Panc1 (cell line): ENCODE data around the gene FEZF2. TPM values are rescaled to one million over a fixed set of nuclear protein-coding genes. Genes with fewer than 3 reads are reported as not detected.

Experiments used
- ATAC-seq: fragments of 200-7000 bp; cut with Tn5 transposase; 2 replicates; pipeline ENCODE4 v1.9.1; 2020; ENCODE audit warnings: mild to moderate bottlenecking, moderate library complexity
- BruUV-seq: library from RNA; stranded (reverse); fragments of 400-500 nt; replicated peaks from 2 replicates; lab custom pipeline; 2021; lab: Mats Ljungman, UMichigan
- CTCF ChIA-PET: fragments of 300-600 bp; sonication (Branson Sonifier 250); formaldehyde crosslinking; loops from one replicate; lab custom pipeline; 2022; ENCODE audit warnings: antibody characterized with exemption; lab: Charles Lee
- POLR2A ChIA-PET: fragments of 300-600 bp; sonication (Branson Sonifier 250); formaldehyde crosslinking; loops from one replicate; lab custom pipeline; 2022; ENCODE audit warnings: antibody characterized with exemption; lab: Charles Lee
- DNase-seq: peaks from one replicate; pipeline ENCODE4 v3.0.0-alpha.2; 2010; ENCODE audit warnings: low read depth, low spot score
- H3K27ac ChIP-seq: 2 replicates; pipeline ENCODE4 v1.5.1; 2011; ENCODE audit warnings: mild to moderate bottlenecking, low read length, inconsistent platforms
- H3K27me3 ChIP-seq: fragments of 200-500 bp; sonication (Bioruptor generic); 2 replicates; pipeline ENCODE4 v1.6.0; 2014; ENCODE audit warnings: low read length, inconsistent platforms; ENCODE audit not compliant: control insufficient read depth, insufficient read depth
- H3K36me3 ChIP-seq: fragments of 200-500 bp; sonication (Bioruptor generic); 2 replicates; pipeline ENCODE4 v1.5.1; 2014; ENCODE audit warnings: inconsistent platforms, mild to moderate bottlenecking, low read length, moderate library complexity; ENCODE audit not compliant: control insufficient read depth, insufficient read depth
- H3K4me1 ChIP-seq: 2 replicates; pipeline ENCODE4 v1.5.1; 2011; ENCODE audit warnings: inconsistent platforms, mild to moderate bottlenecking, low read length, moderate library complexity; ENCODE audit not compliant: control insufficient read depth, insufficient read depth
- H3K4me3 ChIP-seq, 2 experiments: 2 replicates each; pipeline ENCODE4 v1.5.1; 2011 to 2012; ENCODE audit warnings: low read depth in 2 of 2, low read length in 2 of 2, mild to moderate bottlenecking in 2 of 2, inconsistent platforms in 1 of 2, moderate library complexity in 1 of 2
- H3K9me3 ChIP-seq: fragments of 200-500 bp; sonication (Bioruptor generic); 2 replicates; pipeline ENCODE4 v1.5.1; 2014; ENCODE audit warnings: low read depth, mild to moderate bottlenecking, inconsistent platforms, low read length, moderate library complexity; ENCODE audit not compliant: control insufficient read depth, insufficient read depth
- POLR2AphosphoS5 ChIP-seq: IDR thresholded peaks from 2 replicates; pipeline ENCODE4 v1.6.1; 2012; ENCODE audit warnings: mild to moderate bottlenecking, low read depth, low read length, moderate library complexity
- SIN3A ChIP-seq: IDR thresholded peaks from 2 replicates; pipeline ENCODE4 v1.6.1; 2012; ENCODE audit warnings: low read depth, mild to moderate bottlenecking, low read length, moderate library complexity, borderline replicate concordance; ENCODE audit not compliant: insufficient read depth
- TCF7L2 ChIP-seq: IDR thresholded peaks from 2 replicates; pipeline ENCODE4 v1.6.1; 2011; ENCODE audit warnings: mild to moderate bottlenecking, low read depth, low read length, inconsistent platforms
- in situ Hi-C: cut with HindIII; loops from 2 replicates; pipeline ENCODE4 v1.10.0; 2016; ENCODE audit warnings: low sequenced_read_pairs, low pct_unique_long_range_greater_than_20kb
- intact Hi-C: fragments of 100-400 bp; cut with micrococcal nuclease; formaldehyde crosslinking; loops from one replicate; pipeline ENCODE4 v1.10.0; 2022; ENCODE audit not compliant: unreplicated experiment
- total RNA-seq: library from RNA; stranded (reverse); gene quantifications from one replicate; pipeline ENCODE4 v1.2.1, GENCODE V29; 2021; ENCODE audit not compliant: unreplicated experiment
- TF ChIP-seq, protein P1 (sequence below): fragments of 450-650 bp; IDR thresholded peaks from 2 replicates; pipeline ENCODE4 v1.5.1; 2017; ENCODE audit warnings: mild to moderate bottlenecking
- TF ChIP-seq, protein P2 (sequence below), 2 experiments: IDR thresholded peaks; 2 replicates each; pipeline ENCODE4 v1.6.1; 2011 to 2012; ENCODE audit warnings: low read depth in 2 of 2, control low read depth in 1 of 2, low read length in 1 of 2, mild to moderate bottlenecking in 1 of 2, moderate library complexity in 1 of 2; ENCODE audit not compliant: insufficient read depth in 1 of 2

FEZF2 gene
- total RNA-seq, 1 experiment from 2014 or later: not detected

DNA sequence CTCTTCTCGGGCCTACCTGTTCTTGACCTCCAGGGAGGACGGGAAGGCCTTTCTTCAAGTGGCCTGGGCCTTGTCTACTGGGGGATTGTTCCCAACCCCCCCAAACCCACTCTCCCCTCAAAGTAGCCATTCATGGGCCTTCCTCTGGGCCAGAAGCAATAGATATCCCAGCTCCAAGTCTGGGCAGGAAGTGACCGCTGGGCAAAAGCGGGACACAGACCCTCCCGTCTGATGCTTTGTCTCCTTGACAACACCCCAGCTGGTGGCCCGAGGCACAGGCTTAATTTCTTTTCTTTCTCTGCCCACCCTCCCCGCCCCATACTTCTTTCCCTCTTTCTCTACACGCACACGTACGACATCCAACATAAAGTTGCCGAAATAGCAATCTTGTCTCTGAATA, 41.4 kb upstream of the FEZF2 start:
- no TSS peak for BruUV-seq
- Histone ChIP-seq H3K4me3 (no peak overlapping the region), H3K36me3 (no peaks in the 10 kb centered on the region), H3K27ac (no peak overlapping the region), H3K4me1 (no peaks in the 10 kb centered on the region), H3K27me3 (no peaks in the 10 kb centered on the region; the same call in 1 of the 2 replicates), H3K9me3 (no peaks in the 10 kb centered on the region)
- intact Hi-C loops: no loop called here
- in situ Hi-C loops: no loop called here
- TF ChIP-seq SIN3A (no peak), POLR2AphosphoS5 (no peak), TCF7L2 (no peak)
- TF ChIP-seq, protein P1, sequence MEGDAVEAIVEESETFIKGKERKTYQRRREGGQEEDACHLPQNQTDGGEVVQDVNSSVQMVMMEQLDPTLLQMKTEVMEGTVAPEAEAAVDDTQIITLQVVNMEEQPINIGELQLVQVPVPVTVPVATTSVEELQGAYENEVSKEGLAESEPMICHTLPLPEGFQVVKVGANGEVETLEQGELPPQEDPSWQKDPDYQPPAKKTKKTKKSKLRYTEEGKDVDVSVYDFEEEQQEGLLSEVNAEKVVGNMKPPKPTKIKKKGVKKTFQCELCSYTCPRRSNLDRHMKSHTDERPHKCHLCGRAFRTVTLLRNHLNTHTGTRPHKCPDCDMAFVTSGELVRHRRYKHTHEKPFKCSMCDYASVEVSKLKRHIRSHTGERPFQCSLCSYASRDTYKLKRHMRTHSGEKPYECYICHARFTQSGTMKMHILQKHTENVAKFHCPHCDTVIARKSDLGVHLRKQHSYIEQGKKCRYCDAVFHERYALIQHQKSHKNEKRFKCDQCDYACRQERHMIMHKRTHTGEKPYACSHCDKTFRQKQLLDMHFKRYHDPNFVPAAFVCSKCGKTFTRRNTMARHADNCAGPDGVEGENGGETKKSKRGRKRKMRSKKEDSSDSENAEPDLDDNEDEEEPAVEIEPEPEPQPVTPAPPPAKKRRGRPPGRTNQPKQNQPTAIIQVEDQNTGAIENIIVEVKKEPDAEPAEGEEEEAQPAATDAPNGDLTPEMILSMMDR: no peak
- TF ChIP-seq, protein P2, sequence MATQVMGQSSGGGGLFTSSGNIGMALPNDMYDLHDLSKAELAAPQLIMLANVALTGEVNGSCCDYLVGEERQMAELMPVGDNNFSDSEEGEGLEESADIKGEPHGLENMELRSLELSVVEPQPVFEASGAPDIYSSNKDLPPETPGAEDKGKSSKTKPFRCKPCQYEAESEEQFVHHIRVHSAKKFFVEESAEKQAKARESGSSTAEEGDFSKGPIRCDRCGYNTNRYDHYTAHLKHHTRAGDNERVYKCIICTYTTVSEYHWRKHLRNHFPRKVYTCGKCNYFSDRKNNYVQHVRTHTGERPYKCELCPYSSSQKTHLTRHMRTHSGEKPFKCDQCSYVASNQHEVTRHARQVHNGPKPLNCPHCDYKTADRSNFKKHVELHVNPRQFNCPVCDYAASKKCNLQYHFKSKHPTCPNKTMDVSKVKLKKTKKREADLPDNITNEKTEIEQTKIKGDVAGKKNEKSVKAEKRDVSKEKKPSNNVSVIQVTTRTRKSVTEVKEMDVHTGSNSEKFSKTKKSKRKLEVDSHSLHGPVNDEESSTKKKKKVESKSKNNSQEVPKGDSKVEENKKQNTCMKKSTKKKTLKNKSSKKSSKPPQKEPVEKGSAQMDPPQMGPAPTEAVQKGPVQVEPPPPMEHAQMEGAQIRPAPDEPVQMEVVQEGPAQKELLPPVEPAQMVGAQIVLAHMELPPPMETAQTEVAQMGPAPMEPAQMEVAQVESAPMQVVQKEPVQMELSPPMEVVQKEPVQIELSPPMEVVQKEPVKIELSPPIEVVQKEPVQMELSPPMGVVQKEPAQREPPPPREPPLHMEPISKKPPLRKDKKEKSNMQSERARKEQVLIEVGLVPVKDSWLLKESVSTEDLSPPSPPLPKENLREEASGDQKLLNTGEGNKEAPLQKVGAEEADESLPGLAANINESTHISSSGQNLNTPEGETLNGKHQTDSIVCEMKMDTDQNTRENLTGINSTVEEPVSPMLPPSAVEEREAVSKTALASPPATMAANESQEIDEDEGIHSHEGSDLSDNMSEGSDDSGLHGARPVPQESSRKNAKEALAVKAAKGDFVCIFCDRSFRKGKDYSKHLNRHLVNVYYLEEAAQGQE (IDR thresholded peaks at IDR 0.05; ENCODE audit: insufficient read depth in 1 of 2, low read depth in 2 of 2, low read length in 1 of 2): no peak
- POLR2A ChIA-PET: no interaction called here
- DNase-seq: no peak
- CTCF ChIA-PET: interaction anchor here (0.6 kb wide), 1 partner anchor 40 kb away, joined by 5 read pairs; no protein-coding TSS in a partner anchor
- ATAC-seq: no peak

DNA sequence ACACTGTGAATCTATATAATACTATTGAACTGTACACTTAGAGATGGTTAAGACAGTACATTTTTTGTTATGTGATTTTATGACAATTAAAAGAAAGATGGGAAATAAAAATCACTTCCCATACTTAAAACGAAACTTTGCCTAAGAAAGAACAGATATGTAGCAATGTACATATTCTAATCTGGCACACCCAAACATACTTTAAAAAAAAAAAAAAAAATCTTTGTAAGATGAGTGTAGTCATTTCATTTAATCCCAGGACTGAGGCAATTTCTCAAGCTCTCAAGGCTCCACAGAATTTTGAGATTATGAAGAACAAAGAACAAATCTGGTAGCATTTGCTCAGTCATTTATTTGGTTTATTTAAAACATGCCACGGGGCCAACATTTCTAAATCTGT, 40.3 kb upstream of the FEZF2 start:
- in situ Hi-C loops (no loop called here), intact Hi-C loops (no loop called here)
- POLR2A ChIA-PET: no interaction called here
- no peak for TF ChIP-seq SIN3A
- TF ChIP-seq, protein P1: no peak
- no peak for TF ChIP-seq POLR2AphosphoS5
- TF ChIP-seq, protein P2 (IDR thresholded peaks at IDR 0.05; ENCODE audit: insufficient read depth in 1 of 2, low read depth in 2 of 2, low read length in 1 of 2): no peak
- TF ChIP-seq TCF7L2: no peak
- CTCF ChIA-PET: no interaction called here
- no peak for ATAC-seq
- Histone ChIP-seq H3K36me3 (no peaks in the 10 kb centered on the region), H3K9me3 (no peaks in the 10 kb centered on the region), H3K27ac (no peak overlapping the region), H3K4me3 (no peak overlapping the region), H3K27me3 (no peaks in the 10 kb centered on the region; the same call in none of the 2 replicates), H3K4me1 (no peaks in the 10 kb centered on the region)
- DNase-seq: no peak
- no TSS peak for BruUV-seq
